GM18873 (cell line): ENCODE measurements around the gene DDX51.
"Not testable (repeated sequence)": the region's sequence is repeated elsewhere in the genome, so short reads cannot be mapped to it uniquely, and the experiment has no call there.

Source experiments
- ATAC-seq: cut with Tn5 transposase; IDR thresholded peaks from one replicate; pipeline ENCODE4 v1.9.1; 2021; ENCODE audit warnings: mild to moderate bottlenecking, moderate library complexity, moderate number of reproducible peaks; ENCODE audit not compliant: unreplicated experiment, low FRiP score

Gene DDX51

DNA sequence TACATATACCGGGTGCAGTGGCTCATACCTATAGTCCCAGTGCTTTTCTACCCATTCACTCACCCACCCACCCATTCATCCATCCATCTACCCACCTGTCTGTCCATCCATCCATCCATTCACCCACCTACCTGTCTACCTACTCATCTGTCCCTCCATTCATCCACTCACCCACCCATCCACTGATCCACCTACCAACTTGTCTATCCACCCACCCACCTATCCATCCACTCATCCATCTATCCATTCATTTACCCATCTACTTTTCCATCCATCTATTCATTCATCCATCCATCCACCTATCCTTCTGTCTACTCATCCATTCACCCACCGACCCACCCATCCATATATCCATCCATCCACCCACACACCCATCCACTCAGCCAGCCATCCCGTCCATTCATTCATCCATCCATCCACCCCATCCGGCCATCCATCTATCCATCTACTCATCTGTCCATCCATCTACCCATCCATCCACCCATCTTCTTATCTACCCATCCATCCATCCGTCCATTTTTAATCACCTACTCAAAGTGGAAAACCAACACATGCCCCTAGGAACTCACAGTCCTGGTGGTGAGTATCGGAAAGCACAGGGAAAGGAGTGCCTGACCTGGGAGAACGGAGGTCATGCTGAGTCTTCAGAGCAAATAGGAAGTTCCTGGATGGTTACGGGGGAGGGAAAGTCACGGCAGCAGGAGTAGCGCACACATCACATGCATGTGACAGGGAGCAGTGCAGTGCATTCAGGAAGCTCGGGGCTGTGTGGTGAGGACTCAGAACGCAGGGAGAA, 20.0 kb downstream of the DDX51 start:
- ATAC-seq = no peak

DNA sequence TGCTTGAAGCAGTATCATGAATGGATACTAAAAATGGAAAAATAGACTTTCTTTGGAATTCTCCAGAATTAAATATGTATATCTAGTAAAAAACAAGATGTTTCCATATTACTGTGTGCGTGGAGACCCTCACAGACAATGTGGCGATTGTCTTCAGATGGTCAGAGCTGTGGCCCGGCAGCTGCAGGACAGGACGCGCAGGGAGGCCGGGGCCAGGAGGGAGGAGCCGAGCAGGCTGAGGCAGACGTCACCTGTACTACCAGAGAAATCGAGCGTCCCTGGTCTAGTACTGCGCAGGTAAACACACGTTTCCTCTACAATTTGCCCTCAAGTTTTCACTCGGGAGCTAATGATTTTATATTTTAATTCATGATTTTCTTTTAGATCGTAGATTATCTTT, 22.8 kb downstream of the DDX51 start:
- ATAC-seq = no peak

DNA sequence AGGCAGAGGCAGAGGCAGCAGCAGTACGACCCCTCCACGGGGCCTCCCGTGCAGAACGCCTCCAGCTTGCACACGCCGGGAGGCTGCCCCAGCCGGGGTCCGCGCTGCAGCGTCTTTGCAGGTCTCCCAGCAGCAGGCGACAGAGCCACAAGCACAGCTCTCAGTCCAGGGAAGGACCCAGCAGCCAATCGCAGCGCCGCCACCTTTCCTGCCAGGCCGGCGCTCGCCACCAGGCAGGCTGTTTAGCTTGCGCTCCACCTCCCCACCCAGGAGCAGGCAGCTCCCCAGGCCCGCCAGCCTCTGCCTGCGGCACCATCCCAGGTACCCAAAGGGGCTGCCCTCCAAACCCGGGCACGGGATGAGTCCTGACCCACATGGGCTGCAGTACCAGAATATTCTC, 25.2 kb downstream of the DDX51 start:
- no peak for ATAC-seq

DNA sequence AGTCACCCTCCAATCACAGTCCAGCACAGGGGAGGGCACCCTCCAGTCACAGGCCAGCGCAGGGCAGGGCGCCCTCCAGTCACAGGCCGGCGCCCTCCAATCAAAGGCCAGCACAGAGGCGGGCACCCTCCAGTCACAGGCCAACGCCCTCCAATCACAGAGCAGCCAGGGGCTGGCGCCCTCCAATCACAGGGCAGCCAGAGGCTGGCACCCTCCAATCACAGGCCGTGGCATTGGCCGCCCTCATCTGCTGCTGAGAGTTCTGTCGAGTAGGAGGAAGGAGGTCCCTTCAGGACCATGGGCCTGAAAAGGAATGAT, 26.6 kb downstream of the DDX51 start:
- no peak for ATAC-seq

DNA sequence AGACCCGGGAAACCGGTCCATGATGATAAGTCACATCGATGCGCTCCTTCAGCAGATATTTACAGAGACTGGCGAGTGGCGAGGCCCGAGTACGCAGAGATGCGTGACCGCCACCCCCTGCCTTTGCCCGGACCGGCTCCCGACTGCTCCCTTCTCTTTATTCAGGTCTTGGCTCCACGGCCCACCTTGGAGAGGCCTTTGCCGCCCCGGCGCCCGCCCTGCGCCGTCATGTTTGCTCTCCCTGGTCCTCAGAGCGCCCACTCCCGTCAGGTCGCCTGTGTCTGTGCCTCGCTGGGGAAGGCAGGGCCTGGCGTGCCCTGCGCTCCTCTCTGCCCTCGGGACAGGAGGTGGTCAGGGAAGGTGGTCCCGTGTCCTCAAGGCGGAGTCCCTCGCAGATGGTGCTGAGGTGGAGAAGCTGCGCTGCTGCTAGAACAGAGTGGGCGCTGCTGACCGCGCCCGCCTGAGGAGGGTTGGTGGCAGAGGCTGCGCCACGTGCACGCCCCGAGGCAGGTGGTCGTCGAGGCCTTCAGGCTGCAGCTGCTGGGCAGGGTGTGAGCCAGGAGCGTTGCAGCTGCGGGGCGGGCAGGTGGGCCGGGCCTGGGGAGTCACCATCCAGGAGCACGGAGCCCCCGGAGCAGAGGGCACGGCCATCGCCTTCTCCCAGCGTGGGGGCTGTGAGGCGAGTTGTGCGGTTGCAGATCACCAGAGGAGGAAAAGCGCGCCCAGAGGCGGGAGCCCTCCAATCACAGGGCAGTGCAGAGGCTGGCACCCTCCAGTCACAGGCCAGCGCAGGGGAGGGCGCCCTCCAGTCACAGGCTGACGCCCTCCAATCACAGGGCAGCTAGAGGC, 27.2 kb downstream of the DDX51 start:
- no peak for ATAC-seq

DNA sequence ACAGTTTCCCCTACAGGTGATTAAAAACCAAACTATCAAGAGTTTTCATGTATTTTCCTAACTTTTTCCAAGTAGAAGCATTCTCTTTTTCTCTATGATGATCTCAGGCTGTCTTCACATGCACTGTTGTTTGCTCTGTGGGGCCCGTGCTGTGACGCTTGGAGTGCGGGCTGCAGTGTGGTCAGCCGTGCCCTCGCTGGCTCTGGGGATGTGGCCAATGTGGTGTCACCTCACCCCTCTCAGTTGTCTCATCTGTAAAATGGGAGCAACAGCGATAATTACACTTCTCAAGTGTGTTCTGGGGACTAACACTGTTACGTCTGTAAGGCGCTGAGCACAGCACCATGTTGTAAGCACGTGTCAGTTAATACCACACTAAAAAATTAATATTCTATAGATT, 28.6 kb downstream of the DDX51 start:
- no peak for ATAC-seq

DNA sequence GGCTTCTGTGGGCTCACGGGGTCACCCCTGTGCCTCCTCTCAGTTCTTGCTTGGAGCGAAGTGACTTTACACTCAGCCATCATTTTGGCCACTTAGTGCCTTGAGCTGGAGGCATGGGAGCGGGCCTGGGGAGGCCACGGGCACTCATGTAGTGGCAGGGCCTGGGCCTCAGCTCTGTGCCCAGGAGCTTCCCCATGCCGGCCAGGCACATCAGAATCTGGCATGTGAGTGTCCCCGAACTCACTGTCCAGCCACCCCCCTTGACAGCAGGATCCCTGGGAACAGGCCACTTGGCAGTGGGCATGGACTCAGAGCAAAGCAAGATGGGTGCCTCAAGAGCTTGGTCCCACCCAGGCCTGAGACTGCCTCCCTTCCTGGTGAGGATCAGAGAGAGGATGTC, 29.5 kb downstream of the DDX51 start:
- no peak for ATAC-seq

DNA sequence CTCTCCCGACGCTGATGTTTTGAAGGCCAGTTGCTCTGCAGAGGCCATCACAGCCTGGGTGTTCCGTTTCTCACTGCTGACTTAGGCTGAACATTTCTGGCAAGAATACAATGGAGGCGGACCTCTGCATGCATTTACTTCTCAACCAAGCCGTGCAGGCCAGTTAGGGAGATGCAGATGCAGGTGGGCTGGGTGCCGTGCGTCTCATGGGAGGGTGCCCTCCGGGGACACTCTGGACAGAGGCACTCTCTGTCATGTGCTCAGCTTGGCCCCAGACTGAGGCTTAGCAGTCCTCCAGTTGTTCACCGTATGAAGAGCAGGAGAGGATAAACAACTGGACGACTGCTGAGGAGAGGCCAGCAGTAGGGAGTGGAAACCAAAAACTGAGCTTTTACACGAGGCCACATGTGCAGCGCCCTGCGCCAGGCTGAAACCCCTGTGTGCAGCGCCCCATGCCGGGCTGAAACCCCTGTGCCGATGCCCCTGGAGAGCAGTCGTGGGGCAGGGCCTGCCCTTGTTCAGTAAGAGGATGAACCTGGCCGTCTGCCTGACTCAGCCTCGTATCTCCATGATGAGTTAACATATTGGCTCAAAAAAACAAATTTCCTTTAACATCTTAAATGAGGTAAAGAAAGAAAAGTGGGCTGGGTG, 32.3 kb downstream of the DDX51 start:
- no peak for ATAC-seq

DNA sequence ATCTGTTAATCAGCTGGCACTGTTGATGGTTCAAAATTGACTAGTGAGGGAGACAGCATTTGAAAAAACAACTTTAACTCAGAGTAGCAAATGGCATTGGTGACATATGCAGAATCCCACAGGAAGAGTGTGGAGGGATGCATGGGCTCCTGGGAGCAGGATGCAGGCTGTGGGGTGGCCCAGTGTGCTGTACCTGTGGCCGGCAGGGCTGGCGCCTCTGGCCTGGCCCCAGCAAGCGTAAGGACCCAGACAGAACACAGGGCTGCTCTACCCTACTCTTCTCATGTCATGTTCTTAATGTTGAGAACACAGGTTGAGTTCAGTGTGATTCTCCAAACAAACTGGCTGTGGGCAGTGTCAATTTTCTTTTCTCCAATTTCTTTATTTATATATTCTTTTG, 33.4 kb downstream of the DDX51 start:
- no peak for ATAC-seq

DNA sequence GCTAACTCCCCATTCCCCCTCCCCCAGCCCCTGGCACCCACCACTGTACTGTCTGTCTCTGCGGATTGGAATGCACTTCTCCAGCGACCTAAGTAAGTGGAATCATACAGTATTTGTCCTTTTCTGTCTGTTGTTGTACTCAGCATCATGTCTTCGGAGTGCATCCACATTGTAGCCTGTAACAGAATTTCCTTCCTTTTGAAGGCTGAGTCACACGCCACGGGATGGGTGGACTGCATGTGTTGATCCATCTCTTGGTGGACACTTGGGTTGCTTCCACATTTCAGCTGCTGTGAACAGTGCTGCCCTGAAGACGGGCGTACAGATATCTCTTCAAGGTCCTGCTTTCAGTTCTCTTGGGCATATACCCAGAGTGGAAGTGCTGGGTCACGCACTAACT, 34.4 kb downstream of the DDX51 start:
- ATAC-seq = no peak

DNA sequence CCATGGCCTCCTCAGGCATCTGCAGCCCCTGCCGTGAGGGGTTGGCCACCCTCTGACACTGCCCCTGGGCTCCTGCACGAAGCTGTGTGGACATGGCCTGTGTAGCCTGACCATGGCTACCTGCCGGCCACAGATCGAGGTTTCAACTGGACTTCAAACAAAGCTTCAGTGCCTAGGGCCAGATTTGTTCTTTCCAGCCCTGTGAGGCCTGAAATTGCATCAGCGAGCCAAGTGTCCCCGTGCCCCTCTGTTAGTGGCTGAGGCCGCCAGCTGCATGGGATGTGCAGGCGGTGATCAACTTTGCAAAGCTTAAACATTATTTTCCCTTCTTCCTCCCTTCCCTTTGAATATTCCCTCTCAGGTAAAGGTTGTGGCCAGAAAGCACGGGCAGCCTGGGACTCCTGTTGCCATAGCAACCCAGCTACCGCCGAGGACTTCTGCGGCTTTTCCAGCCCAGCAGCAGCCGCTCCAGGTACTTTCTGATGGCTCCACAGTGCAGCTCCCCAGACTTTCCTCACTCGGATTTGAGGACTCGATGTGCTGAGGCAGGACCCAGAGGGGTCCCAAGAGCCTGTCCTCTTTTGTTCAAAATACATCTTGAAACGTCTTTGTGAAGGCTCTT, 35.8 kb downstream of the DDX51 start:
- ATAC-seq = no peak

DNA sequence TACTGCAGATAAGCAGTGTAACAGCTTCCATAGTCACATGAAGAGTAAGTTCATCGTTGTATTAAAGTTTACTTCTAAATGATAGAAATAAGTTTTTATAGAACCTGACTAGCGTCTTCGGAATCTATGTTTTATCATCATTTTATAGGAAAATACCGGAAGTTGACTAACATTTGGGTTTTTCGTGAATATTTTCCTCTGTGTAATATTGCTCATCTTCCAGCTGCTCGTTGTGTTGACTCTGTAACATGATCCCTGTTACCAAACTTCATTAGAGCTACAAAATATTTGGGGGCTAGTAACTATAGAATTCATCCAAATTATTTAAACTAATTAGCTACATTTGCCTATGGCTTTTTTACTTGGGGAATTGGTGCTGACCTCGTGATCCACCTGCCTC, 37.2 kb downstream of the DDX51 start:
- ATAC-seq = no peak

DNA sequence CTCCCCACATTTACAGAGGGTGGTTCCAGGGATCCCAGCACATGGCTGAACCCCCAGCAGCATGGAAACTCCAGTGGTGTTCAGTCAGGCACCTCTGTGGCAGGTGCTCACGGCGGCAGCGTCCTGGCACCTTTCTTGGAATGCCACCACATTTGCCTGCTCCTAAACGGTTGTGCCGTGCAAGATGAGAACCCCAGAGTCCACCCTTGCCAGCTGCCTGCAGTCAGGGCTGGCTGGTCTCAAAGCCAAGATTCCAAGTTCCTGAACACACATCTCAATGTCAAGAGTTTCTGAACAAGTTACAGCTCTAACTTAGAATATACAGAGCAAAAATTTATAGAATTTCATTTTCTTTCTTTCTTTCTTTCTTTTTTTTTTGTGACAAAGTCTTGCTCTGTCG, 38.7 kb downstream of the DDX51 start:
- no peak for ATAC-seq

DNA sequence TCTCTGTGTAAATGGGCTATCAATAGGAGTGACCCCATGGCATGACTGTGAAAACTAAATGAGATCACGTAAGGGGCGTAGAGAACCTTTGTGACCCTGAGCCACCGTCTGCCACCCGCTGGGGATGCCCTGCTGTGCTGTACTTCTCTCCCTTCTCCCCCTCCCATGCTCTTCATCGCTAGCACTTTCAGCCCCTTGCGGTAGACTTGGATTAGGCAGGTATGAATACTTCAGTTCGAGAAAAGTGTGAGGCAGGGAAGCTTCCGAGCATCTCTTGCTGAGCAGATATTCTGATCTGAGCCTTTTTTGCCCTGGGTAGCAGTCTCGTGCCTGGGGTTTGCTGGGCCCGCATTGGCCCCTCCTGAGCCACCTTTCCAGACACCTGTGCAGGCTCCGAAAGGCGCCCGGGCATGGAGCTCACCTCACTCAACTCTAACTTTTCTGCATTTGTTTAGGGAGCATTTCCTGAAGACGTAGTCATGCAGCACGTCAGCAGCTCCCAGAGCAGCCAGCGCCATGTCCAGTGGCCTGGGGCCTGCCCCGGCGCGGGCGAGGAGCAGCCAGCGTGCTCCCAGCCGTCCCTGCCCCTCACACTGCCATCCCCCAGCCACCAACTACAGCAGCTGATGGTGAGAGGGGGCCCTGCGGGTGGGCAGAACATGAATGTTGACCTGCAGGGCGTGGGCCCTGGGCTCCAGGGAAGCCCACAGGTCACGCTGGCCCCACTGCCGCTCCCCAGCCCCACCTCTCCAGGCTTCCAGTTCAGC, 40.4 kb downstream of the DDX51 start:
- ATAC-seq = no peak

DNA sequence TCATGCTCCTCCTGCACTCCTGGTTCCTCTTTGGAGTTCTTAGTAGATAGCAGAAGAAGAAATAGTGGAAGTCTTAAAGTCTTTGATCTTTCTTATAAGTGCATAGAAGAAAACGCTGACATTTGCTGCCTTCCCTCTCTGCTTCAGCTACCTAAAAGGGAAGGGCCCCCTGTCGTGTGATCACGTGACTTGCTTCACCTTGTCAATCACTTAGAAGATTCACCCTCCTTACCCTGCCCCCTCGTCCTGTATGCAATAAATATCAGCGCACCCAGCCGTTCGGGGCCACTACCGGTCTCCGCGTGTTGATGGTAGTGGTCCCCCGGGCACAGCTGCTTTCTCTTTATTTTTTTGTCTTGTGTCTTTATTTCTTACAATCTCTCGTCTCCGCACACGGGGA, 41.0 kb downstream of the DDX51 start:
- ATAC-seq = not testable (repeated sequence)

DNA sequence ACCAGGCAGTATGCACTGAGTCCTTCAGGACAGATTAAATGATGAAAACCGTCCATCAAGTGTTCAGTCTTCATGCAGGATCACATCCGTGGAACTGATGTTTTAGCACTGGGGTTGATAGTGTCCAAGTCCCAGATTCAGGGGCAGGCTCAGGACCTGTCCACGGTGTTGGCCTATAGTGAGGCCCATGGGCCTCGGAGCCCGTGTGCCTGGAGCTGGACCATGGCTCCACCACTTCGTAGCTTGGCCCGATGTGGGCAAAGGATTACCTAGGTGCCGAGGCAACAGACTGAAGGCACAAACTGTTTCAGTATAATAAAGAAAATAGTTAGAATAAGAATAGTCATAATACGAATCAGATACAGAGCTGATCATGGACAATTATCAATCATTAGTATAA, 41.8 kb downstream of the DDX51 start:
- ATAC-seq = no peak

DNA sequence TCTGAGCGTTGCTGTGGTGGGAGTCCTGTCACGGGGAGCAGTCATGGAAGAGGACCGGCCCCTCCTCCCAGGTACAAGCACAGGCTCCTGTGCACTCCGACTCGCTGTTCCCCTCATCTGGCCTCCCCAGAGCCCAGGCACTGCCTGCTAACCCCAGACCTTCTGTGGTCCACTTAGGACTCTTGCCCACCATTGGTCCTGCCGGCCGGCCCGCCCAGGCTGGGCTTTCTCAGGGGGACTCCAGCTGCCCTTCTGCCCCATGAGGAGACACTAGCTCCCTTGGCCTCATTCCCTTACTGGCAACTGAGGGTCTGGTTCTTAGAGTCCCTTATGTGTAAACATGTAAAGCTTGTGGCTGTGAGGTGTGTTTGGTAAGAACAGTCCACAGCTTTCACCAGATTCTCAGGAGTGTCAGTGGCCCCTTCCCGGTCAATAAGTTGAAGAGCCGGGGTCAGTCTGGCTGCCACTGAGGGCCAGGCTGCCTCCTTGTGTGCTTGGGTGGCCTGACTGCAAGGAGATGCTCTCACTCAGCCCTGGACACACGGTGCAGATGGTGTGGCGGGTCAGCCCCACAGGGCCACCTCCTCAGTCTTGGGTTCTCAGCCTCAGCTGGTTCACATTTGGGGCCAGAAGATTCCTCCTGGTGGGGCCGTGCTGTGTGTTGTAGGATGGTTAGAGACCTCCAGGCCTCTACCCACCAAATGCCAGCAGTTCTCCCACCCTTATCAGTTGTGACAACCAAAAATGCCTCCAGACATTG, 43.6 kb downstream of the DDX51 start:
- no peak for ATAC-seq

DNA sequence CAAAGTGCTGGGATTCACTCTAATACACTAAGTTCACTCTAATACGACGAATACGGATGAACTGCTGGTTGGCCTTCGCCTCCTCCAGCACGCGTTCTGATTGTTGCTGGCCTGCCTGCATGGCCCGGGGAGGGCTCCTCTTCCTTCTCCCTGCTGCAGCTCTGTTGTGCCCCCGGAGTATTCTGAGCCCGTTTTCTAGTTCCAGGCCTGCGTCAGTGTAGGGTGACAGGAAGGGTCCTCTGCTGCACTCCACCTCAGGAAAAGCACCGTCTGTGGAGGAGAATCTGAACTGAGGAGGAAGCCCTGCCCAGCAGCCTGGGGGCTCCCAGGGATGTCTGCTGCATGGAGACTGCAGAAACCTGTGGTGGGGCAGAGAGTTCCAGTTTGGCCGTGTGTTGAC, 44.4 kb downstream of the DDX51 start:
- ATAC-seq = no peak

DNA sequence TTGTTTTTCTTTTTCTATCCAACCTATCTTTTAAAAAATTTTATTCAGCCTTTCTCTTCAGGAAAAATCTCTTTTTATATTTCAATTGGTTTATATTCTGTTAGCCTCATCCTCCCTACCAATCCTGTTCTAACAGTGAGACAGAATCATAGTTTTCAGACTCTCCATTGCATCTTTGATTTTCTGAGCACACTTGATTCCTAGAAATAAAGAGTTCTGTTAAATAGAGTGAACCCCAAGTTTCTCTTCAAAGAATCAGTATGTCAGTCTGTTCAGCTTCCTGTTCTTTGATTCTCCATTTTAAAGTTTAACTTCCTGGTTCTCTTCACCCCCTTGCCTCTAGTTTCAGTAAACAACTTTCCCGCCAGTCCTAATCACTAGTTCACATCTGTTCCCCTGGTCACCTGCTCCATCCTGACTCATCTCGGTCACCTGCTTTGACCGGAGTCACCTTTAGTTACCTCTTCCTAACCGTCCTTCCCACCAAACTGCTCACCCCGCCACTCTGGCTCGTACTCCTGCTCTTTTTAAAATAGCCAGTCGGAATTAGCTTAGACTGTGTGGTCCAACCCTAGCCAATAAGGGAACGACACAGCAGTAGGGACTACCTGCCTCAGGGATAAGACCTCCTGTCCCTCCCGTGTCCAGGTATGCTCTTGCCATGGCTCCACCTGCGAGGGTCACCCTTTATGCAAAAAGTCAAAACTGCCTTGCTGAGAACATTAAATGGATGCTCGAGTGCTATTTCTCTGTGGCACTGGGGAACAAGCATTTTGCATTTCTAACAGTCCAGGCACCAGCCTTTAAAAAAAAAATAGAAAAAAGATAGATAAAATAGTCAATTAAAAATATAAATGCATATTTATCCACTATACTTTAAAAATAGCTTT, 48.4 kb downstream of the DDX51 start:
- ATAC-seq = no peak
